NCI-H146 treated with DMSO at 0.1 percent for 48 hours (cell line): ENCODE data around the gene GJA5.

ENCODE experiments used
- DNase-seq: peaks from one replicate; lab custom pipeline; 2025; ENCODE audit not compliant: unreplicated experiment; lab: John Stamatoyannopoulos, UW

The GJA5 gene

DNA sequence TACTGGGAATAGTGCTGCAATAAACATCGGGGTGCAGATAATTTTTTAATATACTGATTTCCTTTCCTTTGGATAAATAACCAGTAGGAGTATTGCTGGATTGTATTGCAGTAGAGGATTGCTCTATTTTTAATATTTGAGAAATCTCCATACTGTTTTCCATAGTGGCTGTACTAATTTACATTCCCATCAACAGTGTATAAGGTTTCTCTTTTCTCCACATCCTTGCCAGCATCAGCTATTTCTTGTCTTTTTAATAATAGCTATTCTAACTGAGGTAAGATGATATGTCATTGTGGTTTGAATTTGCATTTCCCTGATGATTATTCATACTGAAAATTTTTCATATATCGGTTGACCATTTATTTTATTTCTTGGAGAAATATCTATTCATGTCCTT lies 31.1 kb downstream of the GJA5 start:
- DNase-seq = no peak

- DNase-seq = no peak
Measured at GRCh38 chr1:147726168-147726567, 34.2 kb downstream of the GJA5 start.

DNA sequence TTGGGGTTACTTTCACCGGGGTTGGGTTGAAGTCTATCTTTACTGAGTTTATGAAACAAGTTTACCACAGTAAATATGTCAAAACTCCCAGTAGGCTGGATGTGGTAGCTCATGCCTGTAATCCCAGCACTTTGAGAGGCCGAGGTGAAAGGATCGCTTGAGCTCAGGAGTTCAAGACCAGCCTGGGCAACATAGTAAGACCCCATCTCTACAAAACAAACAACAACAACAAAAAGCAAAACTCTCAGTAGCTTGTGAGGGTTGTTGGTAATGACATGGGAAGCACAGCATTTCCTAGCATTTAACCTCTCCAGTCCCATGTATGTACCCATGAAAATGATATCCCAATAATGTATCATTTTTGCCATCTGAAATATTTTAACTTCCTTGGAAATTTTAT lies 34.7 kb downstream of the GJA5 start:
- DNase-seq = no peak

DNA sequence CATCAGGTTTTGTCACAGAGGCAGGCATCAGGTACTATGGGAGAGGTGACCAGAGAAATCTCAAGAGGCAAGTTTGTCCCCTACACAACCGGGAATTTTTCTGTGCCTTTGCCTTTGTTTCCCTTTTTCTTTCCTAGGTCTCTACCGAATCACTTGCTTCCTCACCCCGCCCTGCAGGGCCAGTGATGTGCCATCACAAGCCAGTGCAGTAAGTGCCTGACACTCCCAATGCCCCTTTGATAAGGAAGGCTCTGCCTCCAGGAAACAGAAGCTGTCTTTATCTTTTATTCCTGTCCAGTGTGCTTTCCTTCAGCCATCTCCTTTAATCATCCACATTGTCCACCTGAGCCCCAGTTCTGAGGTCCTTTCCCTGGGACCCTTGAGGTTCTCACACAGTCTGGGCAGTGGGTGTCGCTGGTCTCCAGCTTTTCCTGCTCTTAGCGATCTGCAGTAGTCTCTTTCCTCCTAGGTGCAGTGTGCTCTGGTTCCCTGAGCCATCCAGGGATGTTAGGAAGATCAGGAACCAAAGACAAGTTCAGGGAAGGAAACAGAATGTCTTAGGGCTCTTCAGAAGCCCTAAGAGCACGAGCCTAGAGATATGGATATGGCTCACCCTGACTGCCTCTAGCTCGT lies 36.6 kb downstream of the GJA5 start:
- no peak for DNase-seq

- no peak for DNase-seq
Measured at GRCh38 chr1:147722124-147722523, 38.3 kb downstream of the GJA5 start.

DNA sequence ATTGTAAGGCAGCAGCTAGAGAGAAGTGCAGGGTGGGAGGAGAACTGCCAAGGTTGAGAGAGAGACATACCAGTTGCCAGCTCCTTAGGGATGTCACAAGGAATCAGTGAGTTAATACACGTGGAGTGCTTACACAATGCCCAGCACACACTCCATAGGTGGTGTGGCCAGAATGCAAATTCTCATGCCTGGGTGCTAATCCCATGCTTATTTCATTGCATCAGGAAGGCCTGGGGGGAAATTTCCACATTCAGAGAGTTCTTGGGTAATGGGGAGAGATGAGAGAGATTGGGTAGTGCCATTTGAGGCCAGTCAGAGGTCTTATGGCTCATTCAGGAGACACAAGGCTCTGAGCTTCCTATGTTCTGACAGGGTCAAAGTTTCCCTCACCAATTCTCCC lies 38.7 kb downstream of the GJA5 start:
- no peak for DNase-seq

GRCh38 chr1:147720557-147720956 lies 39.8 kb downstream of the GJA5 start:
- DNase-seq = no peak

DNA sequence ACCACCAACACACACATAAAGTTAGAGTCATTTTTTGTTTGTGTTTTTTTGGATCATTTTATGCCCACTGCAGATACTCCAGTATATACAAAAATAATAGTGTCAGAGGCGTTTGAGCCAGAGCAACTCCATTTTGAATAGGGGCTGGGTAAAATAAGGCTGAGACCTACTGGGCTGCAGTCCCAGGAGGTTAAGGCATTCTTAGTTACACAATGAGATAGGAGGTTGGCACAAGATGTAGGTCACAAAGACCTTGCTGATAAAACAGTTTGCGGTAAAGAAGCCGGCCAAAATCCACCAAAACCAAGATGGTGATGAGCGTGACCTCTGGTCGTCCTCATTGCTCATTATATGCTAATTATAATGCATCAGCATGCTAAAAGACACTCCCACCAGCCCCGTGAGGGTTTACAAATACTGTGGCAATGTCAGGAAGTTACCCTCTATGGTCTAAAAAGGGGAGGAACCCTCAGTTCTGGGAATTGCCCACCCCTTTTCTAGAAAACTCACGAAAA lies 40.6 kb downstream of the GJA5 start:
- DNase-seq = no peak

- DNase-seq = no peak
Measured at GRCh38 chr1:147719029-147719698, 41.2 kb downstream of the GJA5 start.

DNA sequence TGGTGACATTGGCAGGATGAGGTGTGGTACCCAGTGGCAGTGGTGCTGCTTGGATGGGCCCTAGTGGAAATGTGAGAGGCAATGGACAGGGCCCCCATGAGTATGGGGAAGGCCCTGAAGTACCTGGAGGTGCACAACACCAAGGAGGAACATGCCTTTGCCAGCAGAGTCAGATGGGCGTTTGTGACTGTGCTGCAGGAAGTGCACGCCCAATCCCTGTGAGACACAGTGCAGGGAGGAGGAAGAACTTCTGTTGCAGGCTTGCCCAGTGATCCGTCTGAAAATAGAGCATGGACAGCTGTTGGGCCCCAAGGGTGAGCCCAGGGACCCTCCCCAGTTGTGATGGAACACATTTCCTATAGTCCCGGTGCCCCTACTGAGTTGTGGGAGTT lies 42.7 kb downstream of the GJA5 start:
- no peak for DNase-seq

GRCh38 chr1:147717051-147717705 lies 43.2 kb downstream of the GJA5 start:
- DNase-seq = no peak

DNA sequence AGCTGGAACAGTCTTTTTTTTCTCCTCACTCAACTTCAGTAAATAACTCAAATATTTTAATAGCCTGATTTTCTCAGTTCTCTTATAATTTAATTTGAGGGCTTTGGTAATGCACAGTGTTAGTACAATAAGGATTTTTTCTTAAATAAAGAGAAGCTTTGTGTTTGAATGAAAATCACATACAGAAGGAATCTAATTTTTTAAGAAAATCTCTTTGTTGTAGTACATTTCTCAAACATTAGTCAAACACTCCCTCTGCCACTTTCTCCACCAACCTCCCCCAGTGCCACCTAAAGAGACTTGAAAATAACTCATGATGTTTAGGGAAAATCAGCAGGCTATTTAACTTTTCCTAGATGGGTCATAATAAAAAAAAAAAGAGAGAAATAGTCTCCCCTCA lies 47.8 kb downstream of the GJA5 start:
- no peak for DNase-seq
